Natural killer cell (primary cell): ENCODE results near the gene TICAM1. TPM values are rescaled to one million over a fixed set of nuclear protein-coding genes. Genes with fewer than 3 reads are reported as not detected.

ENCODE experiments used
- ATAC-seq, 3 donors: fragments of 150-1000 bp in 2 of 3; fragments of 200-7000 bp in 1 of 3; cut with Tn5 transposase; 1 replicate in 1 of 3; 2 replicates in 2 of 3; pipeline ENCODE4 v1.10.0; 2021; ENCODE audit warnings: mild to moderate bottlenecking in 2 of 3, moderate library complexity in 2 of 3
- DNase-seq, 2 donors: peaks; one replicate each; pipeline versions ENCODE4 v3.0.0 to v3.0.0-alpha.2; 2013 to 2021; ENCODE audit warnings: mixed read lengths in 1 of 2
- H3K27ac ChIP-seq: one replicate; pipeline ENCODE4 v1.5.1; 2013; ENCODE audit warnings: mild to moderate bottlenecking, low read length
- H3K27me3 ChIP-seq: one replicate; pipeline ENCODE4 v1.6.1; 2013; ENCODE audit warnings: low read length; ENCODE audit not compliant: control insufficient read depth, insufficient read depth
- H3K36me3 ChIP-seq: one replicate; pipeline ENCODE4 v1.6.1; 2013; ENCODE audit warnings: low read length; ENCODE audit not compliant: control insufficient read depth, insufficient read depth
- H3K4me1 ChIP-seq: one replicate; pipeline ENCODE4 v1.6.1; 2013; ENCODE audit warnings: low read length; ENCODE audit not compliant: control insufficient read depth, insufficient read depth
- H3K4me3 ChIP-seq: one replicate; pipeline ENCODE4 v1.5.1; 2013; ENCODE audit warnings: low read length
- H3K9me3 ChIP-seq: one replicate; pipeline ENCODE4 v1.6.1; 2013; ENCODE audit warnings: low read length; ENCODE audit not compliant: control insufficient read depth, insufficient read depth
- H3K27ac Mint-ChIP-seq, 2 donors: one replicate each; pipeline ENCODE4 v1.8.0; 2022; ENCODE audit warnings: mild to moderate bottlenecking in 2 of 2, mixed read lengths in 2 of 2, moderate library complexity in 1 of 2
- H3K27me3 Mint-ChIP-seq, 2 donors: one replicate each; pipeline ENCODE4 v1.8.0; 2022; ENCODE audit warnings: low read depth in 2 of 2, mixed read lengths in 2 of 2
- H3K36me3 Mint-ChIP-seq: one replicate; pipeline ENCODE4 v1.8.0; 2022; ENCODE audit warnings: mixed read lengths
- H3K4me1 Mint-ChIP-seq, 2 donors: one replicate each; pipeline ENCODE4 v1.8.0; 2022; ENCODE audit warnings: mixed read lengths in 2 of 2
- H3K4me3 Mint-ChIP-seq: one replicate; pipeline ENCODE4 v1.8.0; 2022; ENCODE audit warnings: mild to moderate bottlenecking, moderate library complexity, mixed read lengths
- H3K9me3 Mint-ChIP-seq, 2 donors: one replicate each; pipeline ENCODE4 v1.8.0; 2022; ENCODE audit warnings: mixed read lengths in 2 of 2
- WGBS: methylation state at CpG from one replicate; pipeline ENCODE4 v1.1.7; 2013; ENCODE audit warnings: missing lambda C conversion rate; ENCODE audit not compliant: insufficient coverage; 5-methylcytosine and 5-hydroxymethylcytosine counted together
- intact Hi-C: fragments of 100-400 bp; cut with micrococcal nuclease; formaldehyde crosslinking; loops from one replicate; pipeline ENCODE4 v1.14.2; 2022
- total RNA-seq, 4 donors: library from RNA; stranded (reverse); fragments of 120-200 nt in 1 of 4; gene quantifications; one replicate each; pipeline versions ENCODE4 v1.2.3 to v1.2.4, GENCODE V29; 2013 to 2022
- TF ChIP-seq, protein P1 (sequence below): fragments of 200-600 bp; IDR thresholded peaks from one replicate; pipeline ENCODE4 v1.8.0; 2022; ENCODE audit warnings: antibody characterized with exemption

TICAM1 gene
- total RNA-seq, 3 donors from 2014 or later (not counting 1 experiment from before 2014, with no cell fraction given): 22.6 to 24.8 (median 22.7) TPM

DNA sequence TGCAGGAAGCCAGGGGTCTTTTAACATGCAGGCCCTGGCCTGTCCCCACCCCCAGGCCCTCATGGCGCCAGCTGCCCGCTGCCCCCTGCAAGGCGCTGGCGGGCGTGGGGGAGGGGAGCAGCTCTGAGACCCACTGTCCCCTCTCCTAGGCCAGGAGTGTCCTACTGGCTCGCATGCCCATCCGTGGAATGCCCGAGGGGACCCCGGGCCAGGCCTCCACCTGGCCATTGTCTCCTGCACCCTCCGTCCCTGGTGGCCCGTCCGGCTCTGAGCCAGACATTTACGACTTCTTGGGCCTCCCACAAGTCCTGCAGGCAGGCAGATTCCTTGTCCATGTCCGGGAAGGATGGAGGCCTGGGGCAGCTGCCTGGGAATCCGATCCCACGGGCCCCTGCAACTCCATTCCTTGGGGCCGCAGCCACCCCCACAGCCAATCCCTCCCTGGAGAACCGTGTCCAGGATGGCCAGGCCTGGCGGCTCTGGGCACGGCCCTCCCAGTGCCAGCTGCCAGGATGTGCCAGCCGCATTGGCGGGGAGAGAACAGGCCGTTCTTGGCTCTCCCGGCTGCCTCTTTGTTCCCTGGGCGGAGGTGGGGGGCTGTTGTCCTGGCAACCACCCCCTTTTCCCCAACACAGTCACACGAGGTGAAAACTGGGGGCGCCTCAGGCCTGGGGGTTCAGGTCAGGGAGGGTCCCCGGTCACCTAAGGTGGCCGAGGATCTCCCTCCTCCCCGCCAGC lies 46.4 kb upstream of the TICAM1 start:
- WGBS: 65% methylated on average over 30 of the region's 30 CpGs
- DNase-seq: no peak
- Mint-ChIP-seq H3K4me3 (no peak overlapping the region), H3K4me1 (peaks cover 0 to under 1% of the 10 kb centered on the region in 2 donors), H3K36me3 (no peaks in the 10 kb centered on the region), H3K9me3 (no peaks in the 10 kb centered on the region), H3K27me3 (no peaks in the 10 kb centered on the region), H3K27ac (no peak overlapping the region)
- Histone ChIP-seq H3K36me3 (no peaks in the 10 kb centered on the region), H3K9me3 (no peaks in the 10 kb centered on the region), H3K4me3 (no peak overlapping the region), H3K27ac (no peak overlapping the region), H3K4me1 (peaks cover 10% of the 10 kb centered on the region), H3K27me3 (no peaks in the 10 kb centered on the region)
- TF ChIP-seq, protein P1, sequence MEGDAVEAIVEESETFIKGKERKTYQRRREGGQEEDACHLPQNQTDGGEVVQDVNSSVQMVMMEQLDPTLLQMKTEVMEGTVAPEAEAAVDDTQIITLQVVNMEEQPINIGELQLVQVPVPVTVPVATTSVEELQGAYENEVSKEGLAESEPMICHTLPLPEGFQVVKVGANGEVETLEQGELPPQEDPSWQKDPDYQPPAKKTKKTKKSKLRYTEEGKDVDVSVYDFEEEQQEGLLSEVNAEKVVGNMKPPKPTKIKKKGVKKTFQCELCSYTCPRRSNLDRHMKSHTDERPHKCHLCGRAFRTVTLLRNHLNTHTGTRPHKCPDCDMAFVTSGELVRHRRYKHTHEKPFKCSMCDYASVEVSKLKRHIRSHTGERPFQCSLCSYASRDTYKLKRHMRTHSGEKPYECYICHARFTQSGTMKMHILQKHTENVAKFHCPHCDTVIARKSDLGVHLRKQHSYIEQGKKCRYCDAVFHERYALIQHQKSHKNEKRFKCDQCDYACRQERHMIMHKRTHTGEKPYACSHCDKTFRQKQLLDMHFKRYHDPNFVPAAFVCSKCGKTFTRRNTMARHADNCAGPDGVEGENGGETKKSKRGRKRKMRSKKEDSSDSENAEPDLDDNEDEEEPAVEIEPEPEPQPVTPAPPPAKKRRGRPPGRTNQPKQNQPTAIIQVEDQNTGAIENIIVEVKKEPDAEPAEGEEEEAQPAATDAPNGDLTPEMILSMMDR: no peak
- intact Hi-C loops: no loop called here
- no peak for ATAC-seq

DNA sequence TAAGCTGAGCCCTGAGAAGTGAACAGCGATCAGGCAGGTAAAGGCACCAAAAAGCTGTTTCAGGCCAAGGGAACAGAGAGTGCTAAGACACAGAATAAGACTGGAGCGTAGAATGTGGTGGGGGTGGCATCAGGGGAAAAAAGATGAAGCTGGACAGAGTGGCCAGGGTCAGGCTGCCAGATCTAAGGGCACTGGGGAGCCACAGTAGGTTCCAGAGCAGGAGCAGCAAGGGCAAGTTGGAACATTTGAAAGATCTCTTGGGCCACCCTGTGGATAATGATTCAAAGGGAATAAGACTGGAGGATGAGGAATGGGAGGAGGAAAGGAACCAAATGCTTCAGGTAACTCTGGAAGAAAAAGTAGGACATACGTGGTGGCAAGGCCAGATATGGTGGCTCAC lies 42.4 kb upstream of the TICAM1 start:
- Histone ChIP-seq H3K27me3 (no peaks in the 10 kb centered on the region), H3K36me3 (no peaks in the 10 kb centered on the region), H3K27ac (no peak overlapping the region), H3K4me1 (peaks cover 13% of the 10 kb centered on the region), H3K9me3 (no peaks in the 10 kb centered on the region), H3K4me3 (no peak overlapping the region)
- Mint-ChIP-seq H3K27ac (no peak overlapping the region), H3K9me3 (no peaks in the 10 kb centered on the region), H3K36me3 (no peaks in the 10 kb centered on the region), H3K4me1 (peaks cover 0 to 5% of the 10 kb centered on the region in 2 donors), H3K4me3 (no peak overlapping the region), H3K27me3 (no peaks in the 10 kb centered on the region)
- WGBS: 97% methylated on average over 3 of the region's 3 CpGs
- ATAC-seq: no peak
- TF ChIP-seq, protein P1: no peak
- intact Hi-C loops: no loop called here
- no peak for DNase-seq

DNA sequence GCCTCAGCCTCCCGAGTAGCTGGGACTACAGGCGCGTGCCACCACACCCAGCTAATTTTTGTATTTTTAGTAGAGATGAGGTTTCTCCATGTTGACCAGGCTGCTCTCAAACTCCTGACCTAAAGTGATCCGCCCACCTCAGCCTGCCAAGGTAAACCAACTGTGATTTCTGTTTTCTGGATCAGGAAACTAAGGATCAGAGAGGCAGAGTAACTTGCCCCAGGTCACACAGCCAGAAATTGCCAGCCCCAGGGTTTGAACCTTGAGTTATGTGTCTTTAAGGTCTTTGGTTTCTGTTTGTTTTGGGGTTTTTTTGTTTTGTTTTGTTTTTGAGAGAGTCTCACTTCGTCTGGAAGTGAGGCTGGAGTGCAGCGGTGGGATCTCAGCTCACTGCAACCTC lies 40.2 kb upstream of the TICAM1 start:
- Histone ChIP-seq H3K9me3 (no peaks in the 10 kb centered on the region), H3K36me3 (no peaks in the 10 kb centered on the region), H3K27me3 (no peaks in the 10 kb centered on the region), H3K27ac (no peak overlapping the region), H3K4me1 (peaks cover 17% of the 10 kb centered on the region), H3K4me3 (no peak overlapping the region)
- intact Hi-C loops: loop anchor here (1.0 kb wide), 2 partner anchors 40 to 160 kb away; no protein-coding TSS in a partner anchor
- DNase-seq (no peak), ATAC-seq (no peak)
- Mint-ChIP-seq H3K4me1 (peaks cover 2 to 7% of the 10 kb centered on the region in 2 donors), H3K9me3 (no peaks in the 10 kb centered on the region), H3K4me3 (no peak overlapping the region), H3K27ac (no peak overlapping the region), H3K27me3 (no peaks in the 10 kb centered on the region), H3K36me3 (no peaks in the 10 kb centered on the region)
- WGBS: 73% methylated on average over 5 of the region's 6 CpGs
- TF ChIP-seq, protein P1: no peak
